H1 (cell line): ENCODE data around the gene MICA. TPM values are rescaled to one million over a fixed set of nuclear protein-coding genes. Genes with fewer than 3 reads are reported as not detected.

Experiments used
- CTCF ChIA-PET: fragments of 300-600 bp; sonication (Branson Sonifier 250); formaldehyde crosslinking; loops from one replicate; lab custom pipeline; 2021; ENCODE audit not compliant: partially characterized antibody; lab: Charles Lee
- POLR2A ChIA-PET: fragments of 300-600 bp; sonication (Branson Sonifier 250); formaldehyde crosslinking; loops from one replicate; lab custom pipeline; 2021; ENCODE audit warnings: inconsistent platforms; ENCODE audit not compliant: partially characterized antibody; lab: Charles Lee
- DNase-seq, 2 experiments: peaks; one replicate each; pipeline versions ENCODE4 v3.0.0 to v3.0.0-alpha.2; 2010 to 2022; ENCODE audit warnings: low spot score in 2 of 2, low read depth in 1 of 2, mixed read lengths in 1 of 2
- FAIRE-seq: peaks from 2 replicates; lab custom pipeline; 2011; peaks lifted over from hg19 to GRCh38; lab: Jason Lieb, UNC
- H2AFZ ChIP-seq: 2 replicates; pipeline ENCODE4 v1.8.1; 2012; ENCODE audit warnings: low read length, inconsistent platforms
- H2AK5ac ChIP-seq: 2 replicates; pipeline ENCODE4 v1.6.1; 2013; ENCODE audit warnings: low read depth, low read length
- H2BK120ac ChIP-seq: replicated peaks from 2 replicates; pipeline ENCODE3; 2013; ENCODE audit warnings: low read depth, low read length, inconsistent platforms
- H2BK12ac ChIP-seq: 2 replicates; pipeline ENCODE4 v1.6.1; 2013; ENCODE audit warnings: low read depth, low read length
- H2BK15ac ChIP-seq: 2 replicates; pipeline ENCODE4 v1.6.1; 2013; ENCODE audit warnings: low read length
- H2BK20ac ChIP-seq: 2 replicates; pipeline ENCODE4 v1.6.1; 2013; ENCODE audit warnings: low read length
- H2BK5ac ChIP-seq: 2 replicates; pipeline ENCODE4 v1.6.1; 2013; ENCODE audit warnings: low read depth, low read length
- H3K14ac ChIP-seq: 2 replicates; pipeline ENCODE4 v1.6.1; 2013; ENCODE audit warnings: inconsistent platforms; ENCODE audit not compliant: insufficient read length
- H3K18ac ChIP-seq: 2 replicates; pipeline ENCODE4 v1.6.1; 2013; ENCODE audit warnings: low read length; ENCODE audit errors: extremely low read depth
- H3K23ac ChIP-seq: 2 replicates; pipeline ENCODE4 v1.6.1; 2013; ENCODE audit warnings: inconsistent platforms; ENCODE audit not compliant: insufficient read length
- H3K23me2 ChIP-seq: 2 replicates; pipeline ENCODE4 v1.6.1; 2013; ENCODE audit warnings: low read depth, low read length
- H3K27ac ChIP-seq: 2 replicates; pipeline ENCODE4 v1.6.1; 2011; ENCODE audit warnings: low read depth, low read length, inconsistent platforms
- H3K27me3 ChIP-seq, 4 experiments: replicated peaks in 1 of 4; 1 replicate in 1 of 4; 2 replicates in 3 of 4; pipeline versions ENCODE4 v1.6.1 to v1.8.1; 2011 to 2013; ENCODE audit warnings: low read length in 3 of 4, mild to moderate bottlenecking in 3 of 4, inconsistent platforms in 2 of 4, mixed read lengths in 2 of 4, moderate library complexity in 1 of 4; ENCODE audit not compliant: control insufficient read depth in 3 of 4, insufficient read depth in 3 of 4; ENCODE audit errors: extremely low read depth in 1 of 4
- H3K36me3 ChIP-seq, 4 experiments: 2 replicates each; pipeline versions ENCODE4 v1.6.1 to v1.8.1; 2011 to 2013; ENCODE audit warnings: mild to moderate bottlenecking in 4 of 4, low read length in 3 of 4, moderate library complexity in 2 of 4, control low read depth in 1 of 4, inconsistent platforms in 1 of 4; ENCODE audit not compliant: insufficient read depth in 4 of 4, control insufficient read depth in 2 of 4
- H3K4ac ChIP-seq: replicated peaks from 2 replicates; pipeline ENCODE3; 2013; ENCODE audit warnings: low read length, low read depth, mixed read lengths, inconsistent platforms; ENCODE audit not compliant: insufficient read length
- H3K4me1 ChIP-seq, 4 experiments: replicated peaks in 1 of 4; 1 replicate in 1 of 4; 2 replicates in 3 of 4; pipeline versions ENCODE4 v1.6.1 to v1.8.1; 2011 to 2013; ENCODE audit warnings: low read length in 3 of 4, inconsistent platforms in 2 of 4, mixed read lengths in 1 of 4; ENCODE audit not compliant: insufficient read depth in 4 of 4, control insufficient read depth in 3 of 4
- H3K4me2 ChIP-seq, 2 experiments: 2 replicates each; pipeline versions ENCODE4 v1.6.1 to v1.8.1; 2011 to 2013; ENCODE audit warnings: low read depth in 2 of 2, low read length in 2 of 2, control low read depth in 1 of 2, inconsistent platforms in 1 of 2, mild to moderate bottlenecking in 1 of 2; ENCODE audit not compliant: insufficient read depth in 1 of 2
- H3K4me3 ChIP-seq, 4 experiments: fragments of 200-600, 300-600 bp in 1 of 4; sonication (generic), shearing (Covaris generic), sonication (Bioruptor Twin) in 1 of 4; 2 replicates each; pipeline versions ENCODE4 v1.5.1 to v1.8.1; 2011 to 2016; ENCODE audit warnings: low read length in 4 of 4, low read depth in 3 of 4, control low read depth in 2 of 4, inconsistent platforms in 2 of 4, mild to moderate bottlenecking in 2 of 4, mixed read lengths in 1 of 4, moderate library complexity in 1 of 4; ENCODE audit not compliant: insufficient read depth in 2 of 4; ENCODE audit errors: extremely low read depth in 1 of 4
- H3K56ac ChIP-seq: replicated peaks from 2 replicates; pipeline ENCODE3; 2013; ENCODE audit warnings: low read depth, mild to moderate bottlenecking, mixed read lengths, low read length, inconsistent platforms; ENCODE audit not compliant: insufficient read length
- H3K79me1 ChIP-seq: 2 replicates; pipeline ENCODE4 v1.6.1; 2013; ENCODE audit warnings: low read depth, low read length, control low read depth
- H3K79me2 ChIP-seq, 2 experiments: 2 replicates each; pipeline versions ENCODE4 v1.6.1 to v1.8.1; 2012 to 2013; ENCODE audit warnings: low read length in 2 of 2, mild to moderate bottlenecking in 2 of 2, inconsistent platforms in 1 of 2; ENCODE audit not compliant: insufficient read depth in 2 of 2, control insufficient read depth in 1 of 2
- H3K9ac ChIP-seq, 4 experiments: replicated peaks in 1 of 4; 1 replicate in 1 of 4; 2 replicates in 3 of 4; pipeline versions ENCODE4 v1.6.1 to v1.8.1; 2011 to 2013; ENCODE audit warnings: low read depth in 3 of 4, low read length in 3 of 4, control low read depth in 2 of 4, mild to moderate bottlenecking in 2 of 4, moderate library complexity in 2 of 4, inconsistent platforms in 1 of 4; ENCODE audit errors: extremely low read depth in 1 of 4
- H3K9me3 ChIP-seq, 2 experiments: 2 replicates each; pipeline versions ENCODE4 v1.6.1 to v1.8.1; 2012 to 2013; ENCODE audit warnings: mild to moderate bottlenecking in 2 of 2, moderate library complexity in 2 of 2, control low read depth in 1 of 2, inconsistent platforms in 1 of 2, low read depth in 1 of 2, low read length in 1 of 2, mixed read lengths in 1 of 2; ENCODE audit not compliant: insufficient read depth in 2 of 2
- H4K20me1 ChIP-seq, 2 experiments: replicated peaks in 1 of 2; 2 replicates each; pipeline versions ENCODE3 to v1.8.1; 2011 to 2013; ENCODE audit warnings: inconsistent platforms in 2 of 2, low read length in 2 of 2, mild to moderate bottlenecking in 1 of 2; ENCODE audit not compliant: insufficient read depth in 2 of 2, control insufficient read depth in 1 of 2
- H4K5ac ChIP-seq: 2 replicates; pipeline ENCODE4 v1.6.1; 2013; ENCODE audit warnings: low read length, low read depth, mixed read lengths, inconsistent platforms; ENCODE audit not compliant: insufficient read length
- H4K8ac ChIP-seq: 2 replicates; pipeline ENCODE4 v1.8.0; 2013; ENCODE audit warnings: mild to moderate bottlenecking, moderate library complexity, low read length, inconsistent platforms; ENCODE audit not compliant: insufficient read depth; ENCODE audit errors: extremely low read depth
- H4K91ac ChIP-seq: replicated peaks from 2 replicates; pipeline ENCODE3; 2013; ENCODE audit warnings: low read length, mixed read lengths, inconsistent platforms; ENCODE audit not compliant: insufficient read length
- ASH2L ChIP-seq: fragments of 200-600, 300-600 bp; sonication (generic); IDR thresholded peaks from one replicate; pipeline ENCODE4 v1.7.1; 2017; ENCODE audit warnings: low read length
- CHD1 ChIP-seq: IDR thresholded peaks from 2 replicates; pipeline ENCODE4 v1.6.1; 2012; ENCODE audit warnings: low read depth, low read length, improper control_type of control experiment
- CTBP2 ChIP-seq: IDR thresholded peaks from 2 replicates; pipeline ENCODE4 v1.7.0; 2011; ENCODE audit warnings: borderline replicate concordance, mild to moderate bottlenecking, moderate library complexity, mixed read lengths, low read length; ENCODE audit not compliant: insufficient read depth, insufficient read length
- SP2 ChIP-seq: IDR thresholded peaks from 2 replicates; pipeline ENCODE4 v1.6.1; 2012; ENCODE audit warnings: mild to moderate bottlenecking, low read length, inconsistent platforms
- TAF1 ChIP-seq: IDR thresholded peaks from 2 replicates; pipeline ENCODE4 v1.6.1; 2011; ENCODE audit warnings: mild to moderate bottlenecking, low read depth, low read length
- WGBS, 2 experiments: shearing (Covaris generic) in 1 of 2; methylation state at CpG; one replicate each; pipeline versions ENCODE4 v1.1.6 to v1.1.7; 2013 to 2015; ENCODE audit warnings: low lambda C conversion rate in 2 of 2, mixed read lengths in 2 of 2, inconsistent platforms in 1 of 2, low coverage in 1 of 2, missing lambda C conversion rate in 1 of 2; ENCODE audit not compliant: insufficient replicate concordance in 2 of 2, insufficient coverage in 1 of 2, insufficient read length in 1 of 2; ENCODE audit errors: extremely low coverage in 1 of 2, missing lambda C conversion rate in 1 of 2; 5-methylcytosine and 5-hydroxymethylcytosine counted together
- polyA plus RNA-seq, 7 experiments: library from polyadenylated mRNA; depleted of rRNA in 3 of 7; stranded (reverse) in 5 of 7; unstranded in 2 of 7; fragments of >200 nt in 5 of 7; fragments of 200-250 nt in 2 of 7; gene quantifications; 1 replicate in 5 of 7; 2 replicates in 1 of 7; 4 replicates in 1 of 7; pipeline versions ENCODE4 v1.2.1 to v1.2.3, GENCODE V29; 2011 to 2013; ENCODE audit warnings: missing spikeins in 2 of 7, mixed read lengths in 2 of 7
- total RNA-seq: library from RNA; stranded (reverse); fragmentation: NEBNext Ultra II Directional; extraction: Animal tissue kit (Norgen Biotek cat#: 25700); gene quantifications from 2 replicates; pipeline ENCODE4 v1.2.1, GENCODE V29; 2021
- TF ChIP-seq, protein P1 (sequence below): IDR thresholded peaks from 2 replicates; pipeline ENCODE4 v1.6.1; 2012; ENCODE audit warnings: inconsistent platforms

Gene MICA
- total and polyA plus RNA-seq, 2 of the 8 experiments (the other 6 are each of a cell fraction or from before 2014, with no cell fraction given), result 12.5 to 16.3 TPM

DNA sequence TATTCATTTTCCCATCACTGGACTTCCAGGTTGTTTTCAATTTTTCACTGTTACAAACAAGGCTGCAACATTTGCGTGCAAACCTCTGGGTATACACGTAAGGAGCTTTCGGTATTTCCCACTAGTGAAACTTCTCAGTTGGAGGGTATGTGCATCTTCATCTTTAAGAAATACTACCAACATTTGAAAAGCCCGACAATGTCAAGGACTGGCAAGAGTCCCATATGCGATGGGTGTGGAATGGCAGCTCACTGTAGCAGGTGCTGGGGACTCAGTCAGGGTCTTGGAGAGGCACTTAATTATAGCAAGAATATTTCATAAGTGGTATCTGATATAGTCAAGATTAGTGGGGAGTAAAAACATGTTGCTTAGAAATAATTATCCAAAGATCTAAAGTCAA lies 37.5 kb upstream of the MICA start:
- ChIA-PET CTCF (interaction anchor here (0.9 to 7.8 kb wide), 11 partner anchors 11 to 384 kb away, joined by 3 to 103 read pairs (median 4); partner anchors contain the start of gene PSORS1C2), POLR2A (interaction anchor here (0.6 to 1.3 kb wide), 4 partner anchors 55 to 203 kb away, joined by 3 to 4 read pairs (median 4); no protein-coding TSS in a partner anchor)
- no peaks in the 10 kb centered on the region for H3K36me3 ChIP-seq
- H3K4ac ChIP-seq, result no peak overlapping the region
- no peak overlapping the region for H3K9ac ChIP-seq
- no peaks in the 10 kb centered on the region for H3K23me2 ChIP-seq
- H3K27me3 ChIP-seq, result no peaks in the 10 kb centered on the region; a peak in 2 of 7 replicates
- H2BK15ac ChIP-seq, result no peak overlapping the region
- no peak overlapping the region for H3K27ac ChIP-seq
- no peak overlapping the region for H3K4me2 ChIP-seq
- H3K18ac ChIP-seq, result no peak overlapping the region
- no peak overlapping the region for H4K5ac ChIP-seq
- no peaks in the 10 kb centered on the region for H3K79me2 ChIP-seq
- FAIRE-seq, result no peak
- no peak overlapping the region for H3K14ac ChIP-seq
- no peak overlapping the region for H2AFZ ChIP-seq
- no peak overlapping the region for H4K8ac ChIP-seq
- no peak overlapping the region for H4K91ac ChIP-seq
- H2BK20ac ChIP-seq, result no peak overlapping the region
- H3K4me3 ChIP-seq, result no peak overlapping the region
- H2BK12ac ChIP-seq, result no peak overlapping the region
- H3K9me3 ChIP-seq, result no peaks in the 10 kb centered on the region
- H4K20me1 ChIP-seq, result no peaks in the 10 kb centered on the region
- H3K79me1 ChIP-seq, result no peaks in the 10 kb centered on the region
- no peak overlapping the region for H2AK5ac ChIP-seq
- H3K4me1 ChIP-seq, result no peaks in the 10 kb centered on the region; a peak in 1 of 7 replicates
- no peak overlapping the region for H2BK5ac ChIP-seq
- no peak overlapping the region for H2BK120ac ChIP-seq
- no peak overlapping the region for H3K56ac ChIP-seq
- 95% methylated on average over 5 of the region's 5 CpGs; no CpG with 5 or more reads in 1 of the 2 experiments for WGBS, 2 experiments
- no peak for DNase-seq
- no peak overlapping the region for H3K23ac ChIP-seq
- TF ChIP-seq, protein P1, sequence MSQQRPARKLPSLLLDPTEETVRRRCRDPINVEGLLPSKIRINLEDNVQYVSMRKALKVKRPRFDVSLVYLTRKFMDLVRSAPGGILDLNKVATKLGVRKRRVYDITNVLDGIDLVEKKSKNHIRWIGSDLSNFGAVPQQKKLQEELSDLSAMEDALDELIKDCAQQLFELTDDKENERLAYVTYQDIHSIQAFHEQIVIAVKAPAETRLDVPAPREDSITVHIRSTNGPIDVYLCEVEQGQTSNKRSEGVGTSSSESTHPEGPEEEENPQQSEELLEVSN, result no peak
- no peak for TF ChIP-seq TAF1
- no peak for TF ChIP-seq ASH2L
- TF ChIP-seq CHD1, result no peak
- TF ChIP-seq CTBP2, result no peak
- no peak for TF ChIP-seq SP2
